Measurements from ENCODE around the gene RNF212B. TPM values are rescaled to one million over a fixed set of nuclear protein-coding genes. Genes with fewer than 3 reads are reported as not detected.
"Not testable (repeated sequence)": the region's sequence is repeated elsewhere in the genome, so short reads cannot be mapped to it uniquely, and the experiment has no call there.

RNF212B gene
- total and polyA plus RNA-seq, 9 donors = 0.52 TPM; not detected in 8

DNA sequence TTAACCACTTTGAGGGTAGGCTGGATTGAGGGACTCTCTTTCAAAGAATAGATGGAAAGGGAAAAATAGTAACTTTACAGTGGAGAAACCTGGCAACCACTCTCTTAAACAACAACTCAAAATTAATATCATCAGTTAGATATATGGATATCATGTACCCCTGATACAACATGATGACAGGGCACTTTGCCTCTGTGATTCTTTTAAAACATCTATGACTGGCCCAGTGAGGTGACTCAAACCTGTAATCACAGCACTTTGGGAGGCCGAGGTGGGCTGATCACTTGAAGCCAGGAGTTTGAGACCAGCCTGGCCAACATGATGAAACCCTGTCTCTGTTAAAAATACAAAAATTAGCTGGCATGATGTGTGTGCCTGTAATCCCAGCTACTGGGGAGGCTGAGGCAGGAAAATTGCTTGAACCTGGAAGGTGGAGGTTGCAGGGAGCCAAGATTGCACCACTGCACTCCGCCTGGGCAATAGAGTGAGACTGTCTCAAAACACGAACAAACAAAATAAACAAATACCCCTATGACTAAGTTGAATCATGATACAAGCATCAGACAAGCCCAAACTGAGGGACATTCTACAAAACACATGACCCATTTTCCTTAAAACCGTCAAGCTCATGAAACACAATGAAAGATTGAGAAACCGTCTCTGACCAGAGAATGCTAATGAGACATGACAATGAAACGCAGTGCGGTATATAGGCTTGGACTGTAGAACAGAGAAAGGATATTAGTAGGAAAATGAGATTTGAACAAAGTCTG, 27.9 kb upstream of the RNF212B start:
- no peaks in the 10 kb centered on the region for H3K4me1 ChIP-seq (ENCODE audit: control insufficient read depth, insufficient read depth, low read length)
- H3K4me3 ChIP-seq (ENCODE audit: low read length) = no peak overlapping the region
- no peak overlapping the region for H3K27ac ChIP-seq (ENCODE audit: low read length)
- no peaks in the 10 kb centered on the region for H3K9me3 ChIP-seq (replicated peaks; ENCODE audit: control insufficient read depth, low read depth, low read length)
- DNase-seq = no peak
- 81% methylated on average over 3 of the region's 7 CpGs for WGBS (ENCODE audit: insufficient coverage)
- H3K27me3 ChIP-seq (ENCODE audit: control insufficient read depth, insufficient read depth, low read length) = no peaks in the 10 kb centered on the region
- no peaks in the 10 kb centered on the region for H3K36me3 ChIP-seq (ENCODE audit: control insufficient read depth, insufficient read depth, low read length)

DNA sequence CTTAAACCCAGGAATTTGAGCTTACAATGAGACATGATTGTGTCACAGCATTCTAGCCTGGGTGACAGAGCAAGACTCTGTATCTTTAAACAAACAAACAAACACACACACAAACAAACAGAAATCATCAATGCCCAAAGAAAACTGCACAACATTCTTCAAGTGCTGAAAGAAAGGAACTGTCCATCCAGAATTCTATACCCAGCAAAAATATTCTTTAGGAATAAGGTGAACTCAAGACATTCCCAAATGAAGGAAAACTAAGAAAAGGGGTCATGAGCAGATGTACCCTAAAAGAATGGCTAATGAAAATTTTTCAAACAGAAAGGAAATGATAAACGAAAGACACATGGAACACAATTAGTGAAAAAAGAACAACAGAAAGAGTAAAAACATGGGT, 22.3 kb upstream of the RNF212B start:
- Histone ChIP-seq H3K4me3 (ENCODE audit: low read length) (no peak overlapping the region), H3K27ac (ENCODE audit: low read length) (no peak overlapping the region), H3K27me3 (ENCODE audit: control insufficient read depth, insufficient read depth, low read length) (no peaks in the 10 kb centered on the region), H3K9me3 (replicated peaks; ENCODE audit: control insufficient read depth, low read depth, low read length) (peaks cover 2% of the 10 kb centered on the region), H3K4me1 (ENCODE audit: control insufficient read depth, insufficient read depth, low read length) (no peaks in the 10 kb centered on the region), H3K36me3 (ENCODE audit: control insufficient read depth, insufficient read depth, low read length) (no peaks in the 10 kb centered on the region)
- DNase-seq = no peak
- no CpG with 5 or more reads among the region's 1 CpG for WGBS (ENCODE audit: insufficient coverage)

DNA sequence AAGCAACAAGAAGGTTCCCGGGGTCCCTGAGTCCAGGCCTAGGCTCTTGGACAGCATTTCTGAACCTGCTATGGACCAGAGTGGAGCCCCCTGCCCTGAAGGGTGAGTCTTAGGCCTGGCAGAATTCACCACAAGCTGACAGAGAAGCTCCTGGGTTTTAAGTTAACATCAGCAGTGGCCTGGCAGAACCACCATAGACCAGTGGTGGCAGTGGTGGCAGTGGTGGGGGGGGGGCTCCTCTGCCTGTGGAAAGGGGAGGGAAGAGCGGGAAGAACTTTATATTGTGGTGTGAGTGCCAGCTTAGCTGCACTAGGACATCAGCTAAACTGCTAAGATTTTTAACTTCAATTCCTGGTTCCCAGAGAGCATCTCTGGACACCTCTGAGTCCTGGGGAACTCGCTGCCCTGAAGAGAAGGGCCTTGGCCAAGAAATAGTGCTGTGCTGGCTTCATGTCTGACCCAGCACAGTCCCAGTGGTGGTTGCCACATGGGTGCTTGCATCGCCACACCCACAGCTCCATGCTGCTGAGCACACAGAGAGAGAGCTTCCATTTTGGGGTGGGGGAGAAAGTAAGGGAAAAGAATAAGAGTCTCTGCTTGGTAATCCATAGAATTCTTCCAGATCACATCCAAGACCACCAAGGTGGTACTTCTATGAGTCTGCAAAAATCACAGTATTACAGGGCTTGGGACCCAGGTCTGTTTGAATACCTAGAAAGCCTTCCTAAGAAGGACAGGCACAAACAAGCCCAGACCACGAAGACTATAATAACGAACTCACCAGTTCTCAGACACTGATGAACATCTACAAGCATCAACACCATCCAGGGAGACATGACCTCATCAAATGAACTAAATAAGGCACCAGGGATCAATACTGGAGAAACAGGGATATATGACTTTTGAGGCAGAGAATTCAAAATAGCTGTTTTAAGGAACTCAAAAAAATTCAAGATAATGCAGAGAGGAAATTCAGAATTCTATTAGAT, 20.4 kb upstream of the RNF212B start:
- WGBS (ENCODE audit: insufficient coverage) = 70% methylated on average over 2 of the region's 6 CpGs
- H3K4me1 ChIP-seq (ENCODE audit: control insufficient read depth, insufficient read depth, low read length) = no peaks in the 10 kb centered on the region
- H3K4me3 ChIP-seq (ENCODE audit: low read length) = no peak overlapping the region
- no peak for DNase-seq
- no peaks in the 10 kb centered on the region for H3K36me3 ChIP-seq (ENCODE audit: control insufficient read depth, insufficient read depth, low read length)
- H3K9me3 ChIP-seq (replicated peaks; ENCODE audit: control insufficient read depth, low read depth, low read length) = peaks cover 2% of the 10 kb centered on the region
- H3K27me3 ChIP-seq (ENCODE audit: control insufficient read depth, insufficient read depth, low read length) = no peaks in the 10 kb centered on the region
- H3K27ac ChIP-seq (ENCODE audit: low read length) = no peak overlapping the region

DNA sequence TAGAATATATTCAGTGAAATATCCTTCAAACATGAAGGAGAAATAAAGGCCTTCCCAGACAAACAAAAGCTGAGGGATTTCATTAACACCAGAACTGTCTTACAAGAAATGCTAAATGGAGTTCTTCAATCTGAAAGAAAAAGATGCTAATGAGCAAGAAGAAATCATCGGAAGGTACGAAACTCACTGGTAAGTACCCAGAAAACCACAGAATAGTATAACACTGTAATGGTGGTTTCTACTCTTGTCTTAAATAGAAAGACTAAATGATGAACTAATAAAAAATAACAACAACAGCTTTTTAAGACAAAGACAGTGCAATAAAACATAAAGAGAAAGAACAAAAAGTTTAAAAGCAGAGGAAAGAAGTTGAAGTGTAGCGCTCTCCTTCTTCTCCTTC, 18.7 kb upstream of the RNF212B start:
- no peaks in the 10 kb centered on the region for H3K4me1 ChIP-seq (ENCODE audit: control insufficient read depth, insufficient read depth, low read length)
- peaks cover 2% of the 10 kb centered on the region for H3K9me3 ChIP-seq (replicated peaks; ENCODE audit: control insufficient read depth, low read depth, low read length)
- no CpG with 5 or more reads among the region's 3 CpGs for WGBS (ENCODE audit: insufficient coverage)
- no peaks in the 10 kb centered on the region for H3K27me3 ChIP-seq (ENCODE audit: control insufficient read depth, insufficient read depth, low read length)
- DNase-seq = no peak
- H3K36me3 ChIP-seq (ENCODE audit: control insufficient read depth, insufficient read depth, low read length) = no peaks in the 10 kb centered on the region
- no peak overlapping the region for H3K27ac ChIP-seq (ENCODE audit: low read length)
- H3K4me3 ChIP-seq (ENCODE audit: low read length) = no peak overlapping the region

DNA sequence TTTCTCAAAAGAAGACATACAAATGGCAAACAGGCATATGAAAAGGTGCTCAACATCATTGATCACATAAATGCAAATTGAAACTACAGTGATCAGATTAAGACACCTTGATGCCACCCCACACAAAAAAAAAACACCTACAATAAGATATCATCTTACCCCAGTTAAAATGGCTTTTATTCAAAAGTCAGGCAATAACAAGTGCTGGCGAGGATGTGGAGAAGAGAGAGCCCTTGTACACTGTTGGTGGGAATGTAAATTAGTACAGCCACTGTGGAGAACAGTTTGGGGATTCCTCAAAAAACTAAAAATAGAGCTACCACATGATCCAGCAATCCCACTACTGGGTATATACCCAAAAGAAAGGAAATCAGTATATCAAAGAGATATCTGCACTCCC, 12.8 kb upstream of the RNF212B start:
- H3K36me3 ChIP-seq (ENCODE audit: control insufficient read depth, insufficient read depth, low read length); H3K27ac ChIP-seq (ENCODE audit: low read length); H3K4me1 ChIP-seq (ENCODE audit: control insufficient read depth, insufficient read depth, low read length); DNase-seq; H3K4me3 ChIP-seq (ENCODE audit: low read length); H3K9me3 ChIP-seq (replicated peaks; ENCODE audit: control insufficient read depth, low read depth, low read length); H3K27me3 ChIP-seq (ENCODE audit: control insufficient read depth, insufficient read depth, low read length): not testable (repeated sequence)
- no CpG with 5 or more reads among the region's 1 CpG for WGBS (ENCODE audit: insufficient coverage)

DNA sequence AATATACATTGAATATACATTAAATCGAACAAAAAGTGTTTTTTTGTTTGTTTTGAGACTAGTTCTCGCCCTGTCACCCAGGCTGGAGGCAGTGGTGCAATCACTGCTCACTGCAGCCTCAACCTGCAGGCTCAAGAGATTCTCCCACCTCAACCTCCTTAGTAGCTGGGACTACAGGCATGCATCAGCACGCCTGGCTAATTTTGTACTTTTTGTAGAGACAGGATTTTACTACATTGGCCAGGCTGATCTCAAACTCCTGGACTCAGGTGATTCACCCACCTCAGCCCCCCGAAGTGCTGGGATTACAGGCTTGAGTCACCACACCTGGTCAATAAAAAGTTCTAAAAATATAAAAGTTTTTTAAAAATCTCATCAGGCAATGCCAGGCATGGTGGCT, 10.2 kb upstream of the RNF212B start:
- H3K9me3 ChIP-seq (replicated peaks; ENCODE audit: control insufficient read depth, low read depth, low read length) = no peaks in the 10 kb centered on the region
- no peak for DNase-seq
- no peak overlapping the region for H3K27ac ChIP-seq (ENCODE audit: low read length)
- no CpG with 5 or more reads among the region's 4 CpGs for WGBS (ENCODE audit: insufficient coverage)
- no peaks in the 10 kb centered on the region for H3K27me3 ChIP-seq (ENCODE audit: control insufficient read depth, insufficient read depth, low read length)
- no peak overlapping the region for H3K4me3 ChIP-seq (ENCODE audit: low read length)
- no peaks in the 10 kb centered on the region for H3K36me3 ChIP-seq (ENCODE audit: control insufficient read depth, insufficient read depth, low read length)
- H3K4me1 ChIP-seq (ENCODE audit: control insufficient read depth, insufficient read depth, low read length) = no peaks in the 10 kb centered on the region

DNA sequence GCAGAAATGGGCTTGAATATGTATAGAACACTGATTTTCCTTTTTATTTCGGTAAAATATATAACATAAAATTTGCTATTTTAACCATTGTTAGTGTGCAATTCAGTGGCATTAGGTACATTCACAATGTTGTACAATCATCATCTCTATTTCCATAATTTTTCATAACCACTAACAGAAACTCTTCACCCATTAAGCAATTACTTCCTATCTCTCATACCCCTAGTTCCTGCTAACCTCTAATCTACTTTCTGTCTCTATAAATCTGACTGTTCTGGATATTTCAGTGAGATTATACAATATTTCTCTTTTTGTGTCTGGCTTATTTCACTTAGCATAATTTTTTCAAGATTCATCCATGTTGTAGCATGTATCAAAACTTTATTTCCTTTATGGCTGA, 8.9 kb upstream of the RNF212B start:
- Histone ChIP-seq H3K9me3 (replicated peaks; ENCODE audit: control insufficient read depth, low read depth, low read length) (no peaks in the 10 kb centered on the region), H3K27ac (ENCODE audit: low read length) (no peak overlapping the region), H3K36me3 (ENCODE audit: control insufficient read depth, insufficient read depth, low read length) (no peaks in the 10 kb centered on the region), H3K4me1 (ENCODE audit: control insufficient read depth, insufficient read depth, low read length) (no peaks in the 10 kb centered on the region), H3K27me3 (ENCODE audit: control insufficient read depth, insufficient read depth, low read length) (no peaks in the 10 kb centered on the region), H3K4me3 (ENCODE audit: low read length) (no peak overlapping the region)
- no peak for DNase-seq
- no CpG with 5 or more reads among the region's 1 CpG for WGBS (ENCODE audit: insufficient coverage)

DNA sequence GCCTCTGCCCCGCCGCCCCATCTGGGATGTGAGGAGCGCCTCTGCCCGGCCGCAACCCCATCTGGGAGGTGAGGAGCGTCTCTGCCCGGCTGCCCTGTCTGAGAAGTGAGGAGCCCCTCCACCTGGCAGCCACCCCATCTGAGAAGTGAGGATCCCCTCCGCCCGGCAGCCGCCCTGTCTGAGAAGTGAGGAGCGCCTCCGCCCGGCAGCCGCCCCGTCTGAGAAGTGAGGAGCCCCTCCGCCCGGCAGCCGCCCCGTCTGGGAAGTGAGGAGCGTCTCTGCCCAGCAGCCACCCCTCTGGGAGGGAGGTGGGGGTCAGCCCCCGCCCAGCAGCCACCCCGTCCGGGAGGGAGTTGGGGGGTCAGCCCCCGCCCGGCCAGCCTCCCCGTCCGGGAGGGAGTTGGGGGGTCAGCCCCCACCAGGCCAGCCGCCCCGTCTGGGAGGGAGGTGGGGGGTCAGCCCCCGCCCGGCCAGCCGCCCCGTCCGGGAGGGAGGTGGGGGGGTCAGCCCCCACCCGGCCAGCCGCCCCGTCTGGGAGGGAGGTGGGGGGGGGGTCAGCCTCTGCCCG, 5.4 kb upstream of the RNF212B start:
- not testable (repeated sequence) for DNase-seq; H3K27me3 ChIP-seq (ENCODE audit: control insufficient read depth, insufficient read depth, low read length); H3K4me1 ChIP-seq (ENCODE audit: control insufficient read depth, insufficient read depth, low read length); H3K36me3 ChIP-seq (ENCODE audit: control insufficient read depth, insufficient read depth, low read length); H3K9me3 ChIP-seq (replicated peaks; ENCODE audit: control insufficient read depth, low read depth, low read length); H3K27ac ChIP-seq (ENCODE audit: low read length); H3K4me3 ChIP-seq (ENCODE audit: low read length)
- WGBS (ENCODE audit: insufficient coverage) = 98% methylated on average over 12 of the region's 38 CpGs

DNA sequence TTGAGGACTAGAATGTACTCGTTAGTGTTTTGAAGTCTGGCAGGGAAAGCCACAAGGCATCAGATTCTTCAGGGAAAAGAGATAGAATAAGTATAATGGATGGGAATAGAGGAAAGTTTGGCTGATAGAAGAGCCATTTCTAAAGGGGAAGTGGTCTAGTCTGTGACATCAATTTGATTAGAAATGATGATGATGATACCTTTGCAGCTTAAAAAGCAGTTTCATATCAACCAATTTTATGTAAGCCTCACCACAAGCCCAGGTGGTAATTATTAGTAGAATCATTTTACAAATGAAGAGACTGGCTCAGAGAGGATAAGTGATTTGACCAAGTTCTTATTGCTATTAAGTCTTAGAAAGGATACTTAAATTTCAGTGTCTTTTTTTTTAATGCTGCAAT, 2.9 kb downstream of the RNF212B start:
- Histone ChIP-seq H3K27me3 (ENCODE audit: control insufficient read depth, insufficient read depth, low read length) (no peaks in the 10 kb centered on the region), H3K36me3 (ENCODE audit: control insufficient read depth, insufficient read depth, low read length) (no peaks in the 10 kb centered on the region), H3K4me3 (ENCODE audit: low read length) (no peak overlapping the region), H3K9me3 (replicated peaks; ENCODE audit: control insufficient read depth, low read depth, low read length) (no peaks in the 10 kb centered on the region), H3K4me1 (ENCODE audit: control insufficient read depth, insufficient read depth, low read length) (peaks cover 8% of the 10 kb centered on the region), H3K27ac (ENCODE audit: low read length) (no peak overlapping the region)
- no CpG with 5 or more reads among the region's 1 CpG for WGBS (ENCODE audit: insufficient coverage)
- no peak for DNase-seq

DNA sequence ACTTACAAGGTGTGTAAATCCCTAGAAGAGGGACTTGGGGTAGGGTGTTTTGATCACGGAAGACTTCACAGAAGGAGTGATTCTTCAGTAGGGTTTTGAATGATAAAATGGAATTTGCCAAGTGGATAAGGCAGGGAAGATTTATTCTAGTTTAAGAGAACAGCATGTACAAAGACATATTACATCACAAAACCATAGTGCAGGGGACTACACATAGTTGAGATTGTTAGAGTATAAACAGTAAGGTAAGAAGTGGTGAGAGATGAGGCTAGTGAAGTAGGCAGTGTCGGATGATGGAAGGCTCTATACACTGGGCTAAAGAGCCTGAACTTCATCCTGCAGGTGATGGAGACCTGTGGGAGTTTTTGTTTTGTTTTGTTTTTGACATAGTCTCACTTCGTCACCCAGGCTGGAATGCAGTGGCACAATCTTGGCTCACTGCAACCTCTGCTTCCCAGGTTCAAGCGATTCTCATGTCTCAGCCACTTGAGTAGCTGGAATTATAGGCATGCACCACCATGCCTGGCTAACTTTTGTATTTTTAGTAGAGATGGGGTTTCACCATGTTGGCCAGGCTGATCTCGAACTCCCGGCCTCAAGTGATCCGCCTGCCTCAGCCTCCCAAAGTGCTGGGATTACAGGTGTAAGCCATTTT, 3.5 kb downstream of the RNF212B start:
- not testable (repeated sequence) for H3K27ac ChIP-seq (ENCODE audit: low read length); H3K9me3 ChIP-seq (replicated peaks; ENCODE audit: control insufficient read depth, low read depth, low read length); DNase-seq; H3K4me3 ChIP-seq (ENCODE audit: low read length); H3K27me3 ChIP-seq (ENCODE audit: control insufficient read depth, insufficient read depth, low read length); H3K4me1 ChIP-seq (ENCODE audit: control insufficient read depth, insufficient read depth, low read length); H3K36me3 ChIP-seq (ENCODE audit: control insufficient read depth, insufficient read depth, low read length)
- 83% methylated on average over 1 of the region's 7 CpGs for WGBS (ENCODE audit: insufficient coverage)

Measured in muscle of leg (tissue), 11 donors.